ENCODE data around the gene VWA5B1. TPM values are rescaled to one million over a fixed set of nuclear protein-coding genes. Genes with fewer than 3 reads are reported as not detected.

VWA5B1 gene
- total and polyA plus RNA-seq, 10 of the 15 experiments (the other 5 are each of a cell fraction or from before 2014, with no cell fraction given) = under 0.01 to 0.05 (median 0.01) TPM; not detected in 7

DNA sequence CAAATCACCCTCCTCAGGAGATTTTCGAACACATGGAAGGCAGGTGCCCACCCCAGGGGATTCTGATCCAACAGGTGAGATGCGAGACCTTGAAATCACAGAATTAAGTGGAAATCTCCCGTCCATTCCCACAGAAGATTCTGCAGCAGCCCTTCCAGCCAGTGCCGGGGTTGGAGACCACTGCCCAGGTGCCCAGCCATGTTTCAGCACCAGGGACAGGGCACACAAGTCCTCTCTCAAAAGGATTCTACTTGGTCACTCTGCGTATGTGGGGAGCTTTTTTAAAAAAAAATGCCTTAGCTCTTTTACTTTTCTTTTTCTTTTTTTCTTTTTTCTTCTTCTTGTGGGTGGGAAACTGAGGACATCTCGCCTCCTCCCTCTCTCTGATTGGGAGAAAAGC, 80.7 kb downstream of the VWA5B1 start:
- H4K20me1 ChIP-seq (ENCODE audit: control insufficient read depth, insufficient read depth) = no peaks in the 10 kb centered on the region
- no peak overlapping the region for H3K4me2 ChIP-seq (ENCODE audit: control insufficient read depth, insufficient read depth)
- H3K4me3 ChIP-seq = no peak overlapping the region
- no peaks in the 10 kb centered on the region for H3K36me3 ChIP-seq (ENCODE audit: control insufficient read depth in 2 of 2, insufficient read depth in 2 of 2, low read length in 1 of 2)
- BruUV-seq (replicated peaks) = no TSS peak
- ChIA-PET SMC1A (ENCODE audit: uncharacterized antibody, unreplicated experiment) (no interaction called here), RAD21 (ENCODE audit: unreplicated experiment) (no interaction called here), CTCF (interaction anchor here (1.5 kb wide), 1 partner anchor 9 kb away, joined by 3 read pairs; no protein-coding TSS in a partner anchor), POLR2A (no interaction called here)
- ATAC-seq = no peak
- in situ Hi-C loops (cut with MboI) (no loop called here), intact Hi-C loops (cut with micrococcal nuclease; ENCODE audit: unreplicated experiment) (no loop called here)
- FAIRE-seq = no peak
- no peaks in the 10 kb centered on the region for H3K79me2 ChIP-seq (ENCODE audit: control insufficient read depth, insufficient read depth, low read length)
- TF ChIP-seq, protein P1, sequence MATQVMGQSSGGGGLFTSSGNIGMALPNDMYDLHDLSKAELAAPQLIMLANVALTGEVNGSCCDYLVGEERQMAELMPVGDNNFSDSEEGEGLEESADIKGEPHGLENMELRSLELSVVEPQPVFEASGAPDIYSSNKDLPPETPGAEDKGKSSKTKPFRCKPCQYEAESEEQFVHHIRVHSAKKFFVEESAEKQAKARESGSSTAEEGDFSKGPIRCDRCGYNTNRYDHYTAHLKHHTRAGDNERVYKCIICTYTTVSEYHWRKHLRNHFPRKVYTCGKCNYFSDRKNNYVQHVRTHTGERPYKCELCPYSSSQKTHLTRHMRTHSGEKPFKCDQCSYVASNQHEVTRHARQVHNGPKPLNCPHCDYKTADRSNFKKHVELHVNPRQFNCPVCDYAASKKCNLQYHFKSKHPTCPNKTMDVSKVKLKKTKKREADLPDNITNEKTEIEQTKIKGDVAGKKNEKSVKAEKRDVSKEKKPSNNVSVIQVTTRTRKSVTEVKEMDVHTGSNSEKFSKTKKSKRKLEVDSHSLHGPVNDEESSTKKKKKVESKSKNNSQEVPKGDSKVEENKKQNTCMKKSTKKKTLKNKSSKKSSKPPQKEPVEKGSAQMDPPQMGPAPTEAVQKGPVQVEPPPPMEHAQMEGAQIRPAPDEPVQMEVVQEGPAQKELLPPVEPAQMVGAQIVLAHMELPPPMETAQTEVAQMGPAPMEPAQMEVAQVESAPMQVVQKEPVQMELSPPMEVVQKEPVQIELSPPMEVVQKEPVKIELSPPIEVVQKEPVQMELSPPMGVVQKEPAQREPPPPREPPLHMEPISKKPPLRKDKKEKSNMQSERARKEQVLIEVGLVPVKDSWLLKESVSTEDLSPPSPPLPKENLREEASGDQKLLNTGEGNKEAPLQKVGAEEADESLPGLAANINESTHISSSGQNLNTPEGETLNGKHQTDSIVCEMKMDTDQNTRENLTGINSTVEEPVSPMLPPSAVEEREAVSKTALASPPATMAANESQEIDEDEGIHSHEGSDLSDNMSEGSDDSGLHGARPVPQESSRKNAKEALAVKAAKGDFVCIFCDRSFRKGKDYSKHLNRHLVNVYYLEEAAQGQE (IDR thresholded peaks at IDR 0.05; ENCODE audit: low read depth, low read length) = peak; percentile 83
- TF ChIP-seq, protein P2, sequence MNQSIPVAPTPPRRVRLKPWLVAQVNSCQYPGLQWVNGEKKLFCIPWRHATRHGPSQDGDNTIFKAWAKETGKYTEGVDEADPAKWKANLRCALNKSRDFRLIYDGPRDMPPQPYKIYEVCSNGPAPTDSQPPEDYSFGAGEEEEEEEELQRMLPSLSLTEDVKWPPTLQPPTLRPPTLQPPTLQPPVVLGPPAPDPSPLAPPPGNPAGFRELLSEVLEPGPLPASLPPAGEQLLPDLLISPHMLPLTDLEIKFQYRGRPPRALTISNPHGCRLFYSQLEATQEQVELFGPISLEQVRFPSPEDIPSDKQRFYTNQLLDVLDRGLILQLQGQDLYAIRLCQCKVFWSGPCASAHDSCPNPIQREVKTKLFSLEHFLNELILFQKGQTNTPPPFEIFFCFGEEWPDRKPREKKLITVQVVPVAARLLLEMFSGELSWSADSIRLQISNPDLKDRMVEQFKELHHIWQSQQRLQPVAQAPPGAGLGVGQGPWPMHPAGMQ (IDR thresholded peaks at IDR 0.05; ENCODE audit: borderline replicate concordance) = no peak
- WGBS (ENCODE audit: insufficient coverage, insufficient replicate concordance, low lambda C conversion rate, missing lambda C conversion rate) = 8% methylated on average over 6 of the region's 6 CpGs
- no peak for DNase-seq (ENCODE audit: low read depth, low spot score)
- no peaks in the 10 kb centered on the region for H3K9me3 ChIP-seq (replicated peaks; ENCODE audit: control insufficient read depth, insufficient read depth, low read length)
- peaks cover 0 to 12% of the 10 kb centered on the region in 2 experiments for H3K27me3 ChIP-seq (replicated peaks in 1 of 2; ENCODE audit: control insufficient read depth in 2 of 2, insufficient read depth in 2 of 2, low read length in 1 of 2)
- H3K9ac ChIP-seq (ENCODE audit: control insufficient read depth, insufficient read depth, low read length) = no peak overlapping the region
- no peaks in the 10 kb centered on the region for H3K4me1 ChIP-seq (ENCODE audit: control insufficient read depth, insufficient read depth, low read length)
- no peak overlapping the region for H3K27ac ChIP-seq (ENCODE audit: control insufficient read depth, insufficient read depth)
- no peak overlapping the region for H2AFZ ChIP-seq (ENCODE audit: control insufficient read depth, low read depth, low read length)
